C4-2B (cell line): Measurements from ENCODE around the gene TMEM175.

Experiments
- ZFX ChIP-seq: fragments of 450-650 bp; IDR thresholded peaks from 2 replicates; pipeline ENCODE4 v1.6.1; 2017
- TF ChIP-seq, protein P1 (sequence below): fragments of 450-650 bp; conservative IDR thresholded peaks from 2 replicates; pipeline ENCODE4 v1.5.1; 2017; ENCODE audit warnings: mild to moderate bottlenecking

DNA sequence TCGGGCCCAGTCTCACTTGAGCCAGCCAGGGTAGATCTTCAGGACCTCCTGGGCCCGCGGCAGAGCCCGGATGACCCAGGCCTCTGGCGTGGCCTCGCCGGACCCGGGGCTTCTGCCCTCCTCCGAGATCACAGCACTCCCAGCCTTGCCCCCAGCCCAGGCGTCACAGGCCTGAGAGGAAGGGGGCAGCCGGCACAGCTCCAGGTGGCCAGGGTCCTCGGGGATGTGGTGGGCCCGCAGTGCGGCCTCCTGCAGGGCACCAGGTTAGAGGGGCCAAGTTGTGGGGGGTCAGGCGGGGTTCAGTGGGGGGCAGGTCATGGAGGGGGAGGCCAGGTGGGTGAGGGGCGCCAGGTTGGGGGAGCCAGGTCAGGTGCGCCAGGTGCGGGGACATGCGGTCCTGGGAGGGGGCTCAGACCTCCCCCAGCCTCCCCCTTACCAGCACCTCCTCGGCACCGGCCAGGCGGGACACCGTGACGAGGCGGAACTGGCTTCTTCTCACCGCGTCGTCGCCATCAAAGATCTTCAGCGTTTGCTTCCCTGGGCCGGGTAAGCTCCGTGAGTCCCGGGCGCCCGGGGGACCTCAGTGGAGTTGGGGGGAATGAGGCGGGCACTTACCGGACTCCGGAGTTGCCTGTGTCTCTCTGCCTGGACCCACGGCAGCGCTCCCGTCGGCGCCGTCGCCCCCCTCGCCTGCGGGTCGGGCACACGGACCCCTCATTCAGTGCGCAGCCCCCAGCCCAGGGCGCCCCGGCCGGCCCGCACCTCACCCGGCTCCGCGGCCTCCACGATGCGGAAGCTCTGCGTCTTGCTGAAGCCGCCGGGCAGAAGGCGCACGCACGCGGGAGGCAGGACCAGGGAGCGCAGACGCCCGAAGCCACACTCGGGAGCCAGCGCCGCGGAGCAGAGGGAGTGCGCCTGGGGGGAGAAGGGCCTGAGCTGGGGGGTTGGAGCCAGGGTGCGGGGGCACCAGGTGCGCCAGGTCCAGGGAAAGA, 35.1 kb downstream of the TMEM175 start:
- TF ChIP-seq, protein P1, sequence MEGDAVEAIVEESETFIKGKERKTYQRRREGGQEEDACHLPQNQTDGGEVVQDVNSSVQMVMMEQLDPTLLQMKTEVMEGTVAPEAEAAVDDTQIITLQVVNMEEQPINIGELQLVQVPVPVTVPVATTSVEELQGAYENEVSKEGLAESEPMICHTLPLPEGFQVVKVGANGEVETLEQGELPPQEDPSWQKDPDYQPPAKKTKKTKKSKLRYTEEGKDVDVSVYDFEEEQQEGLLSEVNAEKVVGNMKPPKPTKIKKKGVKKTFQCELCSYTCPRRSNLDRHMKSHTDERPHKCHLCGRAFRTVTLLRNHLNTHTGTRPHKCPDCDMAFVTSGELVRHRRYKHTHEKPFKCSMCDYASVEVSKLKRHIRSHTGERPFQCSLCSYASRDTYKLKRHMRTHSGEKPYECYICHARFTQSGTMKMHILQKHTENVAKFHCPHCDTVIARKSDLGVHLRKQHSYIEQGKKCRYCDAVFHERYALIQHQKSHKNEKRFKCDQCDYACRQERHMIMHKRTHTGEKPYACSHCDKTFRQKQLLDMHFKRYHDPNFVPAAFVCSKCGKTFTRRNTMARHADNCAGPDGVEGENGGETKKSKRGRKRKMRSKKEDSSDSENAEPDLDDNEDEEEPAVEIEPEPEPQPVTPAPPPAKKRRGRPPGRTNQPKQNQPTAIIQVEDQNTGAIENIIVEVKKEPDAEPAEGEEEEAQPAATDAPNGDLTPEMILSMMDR: no peak
- TF ChIP-seq ZFX: no peak
